ENCODE data around the gene VASH2. TPM values are rescaled to one million over a fixed set of nuclear protein-coding genes. Genes with fewer than 3 reads are reported as not detected.
A peak's percentile ranks its signal among the peaks of the same experiment; 100 is the strongest.
"Not testable (repeated sequence)": the region's sequence is repeated elsewhere in the genome, so short reads cannot be mapped to it uniquely, and the experiment has no call there.

Gene VASH2
- polyA plus RNA-seq (2011; rRNA removed) = 0.04 and 0.12 TPM in 2 replicates
- 0.05 TPM in 1 of 2 replicates, not detected in the other for polyA minus RNA-seq (2011; rRNA and poly(A)+ RNA removed)

- Histone ChIP-seq H3K27me3 (ENCODE audit: control insufficient read depth, insufficient read depth, low read length) (peaks cover 18% of the 10 kb centered on the region), H3K4me3 (ENCODE audit: low read depth, low read length) (peak within 1 kb of the TSS; percentile 53), H3K36me3 (ENCODE audit: control insufficient read depth, insufficient read depth, low read length) (no peaks in the 10 kb centered on the region)
- no peak for DNase-seq (ENCODE audit: low read depth)
- POLR2A ChIA-PET = no interaction called here
- TF ChIP-seq, protein P1, sequence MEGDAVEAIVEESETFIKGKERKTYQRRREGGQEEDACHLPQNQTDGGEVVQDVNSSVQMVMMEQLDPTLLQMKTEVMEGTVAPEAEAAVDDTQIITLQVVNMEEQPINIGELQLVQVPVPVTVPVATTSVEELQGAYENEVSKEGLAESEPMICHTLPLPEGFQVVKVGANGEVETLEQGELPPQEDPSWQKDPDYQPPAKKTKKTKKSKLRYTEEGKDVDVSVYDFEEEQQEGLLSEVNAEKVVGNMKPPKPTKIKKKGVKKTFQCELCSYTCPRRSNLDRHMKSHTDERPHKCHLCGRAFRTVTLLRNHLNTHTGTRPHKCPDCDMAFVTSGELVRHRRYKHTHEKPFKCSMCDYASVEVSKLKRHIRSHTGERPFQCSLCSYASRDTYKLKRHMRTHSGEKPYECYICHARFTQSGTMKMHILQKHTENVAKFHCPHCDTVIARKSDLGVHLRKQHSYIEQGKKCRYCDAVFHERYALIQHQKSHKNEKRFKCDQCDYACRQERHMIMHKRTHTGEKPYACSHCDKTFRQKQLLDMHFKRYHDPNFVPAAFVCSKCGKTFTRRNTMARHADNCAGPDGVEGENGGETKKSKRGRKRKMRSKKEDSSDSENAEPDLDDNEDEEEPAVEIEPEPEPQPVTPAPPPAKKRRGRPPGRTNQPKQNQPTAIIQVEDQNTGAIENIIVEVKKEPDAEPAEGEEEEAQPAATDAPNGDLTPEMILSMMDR (IDR thresholded peaks at IDR 0.05; ENCODE audit: insufficient read depth, low read depth, low read length) = peak; percentile 6; the same call in 1 of the 2 replicates
- CTCF ChIA-PET = interaction anchor here (1.5 kb wide), 1 partner anchor 18 kb away, joined by 5 read pairs; no protein-coding TSS in a partner anchor
Measured at GRCh38 chr1:212950243-212951125, at the start of gene VASH2. Gene VASH2, plus strand, starts transcription at chr1:212950541. Its CDS starts 1,002 bp downstream, at chr1:212951543.

DNA sequence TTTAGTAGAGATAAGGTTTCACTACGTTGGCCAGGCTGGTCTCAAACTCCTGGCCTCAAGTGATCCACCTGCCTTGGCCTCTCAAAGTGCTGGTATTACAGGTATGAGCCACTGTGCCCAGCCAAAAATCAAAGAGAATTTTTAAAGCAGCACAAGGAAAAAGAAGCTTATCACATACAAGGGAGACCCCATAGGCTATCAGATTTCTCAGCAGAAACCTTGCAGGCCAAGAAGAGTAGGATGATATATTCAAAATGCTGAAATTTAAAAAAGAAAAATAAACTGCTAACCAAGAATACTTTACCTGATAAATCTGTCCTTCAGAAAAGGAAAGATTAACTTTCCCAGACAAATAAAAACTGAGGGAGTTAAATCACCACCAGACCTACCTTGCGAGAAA lies 49.1 kb upstream of the VASH2 start:
- CTCF ChIA-PET = interaction anchor here (1.7 kb wide), 1 partner anchor 19 kb away, joined by 3 read pairs; no protein-coding TSS in a partner anchor

GRCh38 chr1:212902054-212902453 lies 48.3 kb upstream of the VASH2 start:
- TF ChIP-seq, protein P1 (IDR thresholded peaks at IDR 0.05; ENCODE audit: insufficient read depth, low read depth, low read length) = no peak
- POLR2A ChIA-PET = no interaction called here
- no peaks in the 10 kb centered on the region for H3K27me3 ChIP-seq (ENCODE audit: control insufficient read depth, insufficient read depth, low read length)
- no peak for DNase-seq (ENCODE audit: low read depth)
- CTCF ChIA-PET = interaction anchor here (1.7 kb wide), 1 partner anchor 19 kb away, joined by 3 read pairs; no protein-coding TSS in a partner anchor
- H3K4me3 ChIP-seq (ENCODE audit: low read depth, low read length) = no peak overlapping the region
- peaks cover 1% of the 10 kb centered on the region; the same call in 1 of the 2 replicates for H3K36me3 ChIP-seq (ENCODE audit: control insufficient read depth, insufficient read depth, low read length)

More for the DNA sequence above, 49.1 kb upstream of the VASH2 start:
- H3K4me3 ChIP-seq (ENCODE audit: low read depth, low read length) = no peak overlapping the region
- POLR2A ChIA-PET = no interaction called here
- no peak for DNase-seq (ENCODE audit: low read depth)
- TF ChIP-seq, protein P1 (IDR thresholded peaks at IDR 0.05; ENCODE audit: insufficient read depth, low read depth, low read length) = no peak
- peaks cover 1% of the 10 kb centered on the region; the same call in 1 of the 2 replicates for H3K36me3 ChIP-seq (ENCODE audit: control insufficient read depth, insufficient read depth, low read length)
- no peaks in the 10 kb centered on the region for H3K27me3 ChIP-seq (ENCODE audit: control insufficient read depth, insufficient read depth, low read length)

DNA sequence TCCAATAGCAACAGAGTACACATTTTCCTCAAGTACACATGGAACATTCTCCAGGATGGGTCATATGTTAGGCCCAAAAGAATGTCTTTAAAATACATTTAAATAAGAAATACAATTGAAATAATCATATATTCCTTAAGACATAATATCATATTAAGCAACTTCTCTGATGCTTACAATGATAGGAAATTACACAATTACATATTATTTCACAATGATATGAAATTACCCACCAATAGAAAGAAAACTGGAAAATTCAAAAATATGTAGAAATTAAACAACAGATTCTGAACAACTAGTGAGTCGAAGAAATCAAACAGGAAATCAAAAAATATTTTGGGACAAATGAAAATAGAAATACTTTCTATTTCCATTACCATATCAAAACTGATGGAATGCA lies 46.7 kb upstream of the VASH2 start:
- ChIA-PET POLR2A (no interaction called here), CTCF (no interaction called here)
- TF ChIP-seq, protein P1 (IDR thresholded peaks at IDR 0.05; ENCODE audit: insufficient read depth, low read depth, low read length) = no peak
- Histone ChIP-seq H3K27me3 (ENCODE audit: control insufficient read depth, insufficient read depth, low read length) (no peaks in the 10 kb centered on the region), H3K36me3 (ENCODE audit: control insufficient read depth, insufficient read depth, low read length) (peaks cover 1% of the 10 kb centered on the region; the same call in 1 of the 2 replicates), H3K4me3 (ENCODE audit: low read depth, low read length) (no peak overlapping the region)
- no peak for DNase-seq (ENCODE audit: low read depth)

DNA sequence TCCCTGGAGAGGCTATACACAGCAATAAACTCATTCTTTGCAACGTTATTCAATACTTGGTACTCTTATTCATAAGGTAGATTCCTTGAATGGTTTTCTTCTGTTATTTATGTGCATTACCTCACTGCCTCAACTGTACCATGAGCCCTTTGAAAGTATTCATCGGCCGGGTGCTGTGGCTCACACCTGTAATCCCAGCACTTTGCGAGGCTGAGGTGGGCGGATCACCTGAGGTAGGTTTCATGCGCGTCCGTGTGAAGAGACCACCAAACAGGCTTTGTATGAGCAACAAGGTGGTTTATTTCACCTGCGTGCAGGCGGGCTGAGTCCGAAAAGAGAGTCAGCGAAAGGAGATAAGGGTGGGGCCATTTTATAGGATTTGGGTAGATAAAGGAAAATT lies 42.3 kb upstream of the VASH2 start:
- H3K36me3 ChIP-seq (ENCODE audit: control insufficient read depth, insufficient read depth, low read length); H3K27me3 ChIP-seq (ENCODE audit: control insufficient read depth, insufficient read depth, low read length); H3K4me3 ChIP-seq (ENCODE audit: low read depth, low read length); DNase-seq (ENCODE audit: low read depth); CTCF ChIA-PET; POLR2A ChIA-PET: not testable (repeated sequence)
